ENCODE measurements around the gene VPS13D. TPM values are rescaled to one million over a fixed set of nuclear protein-coding genes. Genes with fewer than 3 reads are reported as not detected.
A peak's percentile ranks its signal among the peaks of the same experiment; 100 is the strongest.

VPS13D gene
- total and polyA plus RNA-seq, 3 donors from 2014 or later, result 51.9 to 125 (median 86.8) TPM

DNA sequence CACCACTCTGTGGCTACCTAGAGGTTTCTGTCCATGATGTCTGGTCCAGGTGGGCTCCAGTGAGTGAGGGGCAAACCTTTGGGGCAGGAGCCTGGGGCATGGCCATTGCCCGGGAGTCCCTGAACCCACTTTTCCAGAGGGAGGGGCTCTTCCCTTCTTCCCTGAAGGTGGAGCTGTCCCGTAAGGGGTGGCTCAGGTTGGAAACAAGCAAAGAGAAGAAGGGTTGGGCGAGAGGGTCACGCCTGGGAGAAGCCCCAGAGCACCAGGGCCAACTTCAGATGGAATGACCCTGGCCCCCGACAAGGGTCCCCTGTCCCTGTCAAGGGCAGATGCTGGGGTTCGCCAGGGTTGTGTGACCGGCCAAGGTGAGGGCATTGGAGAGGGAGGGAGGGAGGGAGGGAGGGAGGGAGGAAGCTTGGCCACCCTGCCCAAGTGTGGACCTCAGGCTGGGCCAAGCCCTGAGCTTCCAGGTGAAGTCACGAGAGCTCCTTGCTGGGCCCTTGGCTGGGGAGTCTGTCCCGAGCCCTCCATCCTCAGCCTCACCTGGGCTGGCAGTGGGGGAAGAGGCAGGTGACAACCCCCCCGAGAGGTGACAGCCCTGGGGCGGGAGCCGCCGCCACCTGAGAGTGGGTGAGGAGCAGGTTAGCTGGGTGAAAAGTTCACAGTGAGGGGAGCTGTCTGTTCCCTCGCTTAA lies 318.6 kb downstream of the VPS13D start:
- no peak for TF ChIP-seq POLR2A (IDR thresholded peaks at IDR 0.05)
- TF ChIP-seq, protein P1, sequence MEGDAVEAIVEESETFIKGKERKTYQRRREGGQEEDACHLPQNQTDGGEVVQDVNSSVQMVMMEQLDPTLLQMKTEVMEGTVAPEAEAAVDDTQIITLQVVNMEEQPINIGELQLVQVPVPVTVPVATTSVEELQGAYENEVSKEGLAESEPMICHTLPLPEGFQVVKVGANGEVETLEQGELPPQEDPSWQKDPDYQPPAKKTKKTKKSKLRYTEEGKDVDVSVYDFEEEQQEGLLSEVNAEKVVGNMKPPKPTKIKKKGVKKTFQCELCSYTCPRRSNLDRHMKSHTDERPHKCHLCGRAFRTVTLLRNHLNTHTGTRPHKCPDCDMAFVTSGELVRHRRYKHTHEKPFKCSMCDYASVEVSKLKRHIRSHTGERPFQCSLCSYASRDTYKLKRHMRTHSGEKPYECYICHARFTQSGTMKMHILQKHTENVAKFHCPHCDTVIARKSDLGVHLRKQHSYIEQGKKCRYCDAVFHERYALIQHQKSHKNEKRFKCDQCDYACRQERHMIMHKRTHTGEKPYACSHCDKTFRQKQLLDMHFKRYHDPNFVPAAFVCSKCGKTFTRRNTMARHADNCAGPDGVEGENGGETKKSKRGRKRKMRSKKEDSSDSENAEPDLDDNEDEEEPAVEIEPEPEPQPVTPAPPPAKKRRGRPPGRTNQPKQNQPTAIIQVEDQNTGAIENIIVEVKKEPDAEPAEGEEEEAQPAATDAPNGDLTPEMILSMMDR (IDR thresholded peaks at IDR 0.05), result no peak
- no peaks in the 10 kb centered on the region for H3K27me3 ChIP-seq
- intact Hi-C loops (cut with DNase I; ENCODE audit: low total_unique reads), result no loop called here
- H3K4me1 ChIP-seq, result peaks cover 14% of the 10 kb centered on the region
- H3K36me3 ChIP-seq (ENCODE audit: low read depth, missing control alignments), result no peaks in the 10 kb centered on the region
- no peak for DNase-seq
- peak overlapping the region; percentile 8 to 69 for H3K27ac ChIP-seq
- H3K4me3 ChIP-seq, result no peak overlapping the region
- WGBS, 2 donors, result 82 to 90% methylated on average over 10 to 14 of the region's 14 CpGs
- no peaks in the 10 kb centered on the region for H3K9me3 ChIP-seq

GRCh38 chr1:12548973-12549459 lies 319.2 kb downstream of the VPS13D start:
- peak; percentile 43 for DNase-seq
- Histone ChIP-seq H3K9me3 (no peaks in the 10 kb centered on the region), H3K4me3 (no peak overlapping the region), H3K27me3 (no peaks in the 10 kb centered on the region), H3K4me1 (peaks cover 14% of the 10 kb centered on the region), H3K36me3 (ENCODE audit: low read depth, missing control alignments) (no peaks in the 10 kb centered on the region), H3K27ac (peak overlapping the region; percentile 8 to 69)
- intact Hi-C loops (cut with DNase I; ENCODE audit: low total_unique reads), result no loop called here
- WGBS, 2 donors, result 45 to 54% methylated on average over 12 to 27 of the region's 27 CpGs
- TF ChIP-seq, protein P1 (IDR thresholded peaks at IDR 0.05), result no peak
- TF ChIP-seq POLR2A (IDR thresholded peaks at IDR 0.05), result no peak

DNA sequence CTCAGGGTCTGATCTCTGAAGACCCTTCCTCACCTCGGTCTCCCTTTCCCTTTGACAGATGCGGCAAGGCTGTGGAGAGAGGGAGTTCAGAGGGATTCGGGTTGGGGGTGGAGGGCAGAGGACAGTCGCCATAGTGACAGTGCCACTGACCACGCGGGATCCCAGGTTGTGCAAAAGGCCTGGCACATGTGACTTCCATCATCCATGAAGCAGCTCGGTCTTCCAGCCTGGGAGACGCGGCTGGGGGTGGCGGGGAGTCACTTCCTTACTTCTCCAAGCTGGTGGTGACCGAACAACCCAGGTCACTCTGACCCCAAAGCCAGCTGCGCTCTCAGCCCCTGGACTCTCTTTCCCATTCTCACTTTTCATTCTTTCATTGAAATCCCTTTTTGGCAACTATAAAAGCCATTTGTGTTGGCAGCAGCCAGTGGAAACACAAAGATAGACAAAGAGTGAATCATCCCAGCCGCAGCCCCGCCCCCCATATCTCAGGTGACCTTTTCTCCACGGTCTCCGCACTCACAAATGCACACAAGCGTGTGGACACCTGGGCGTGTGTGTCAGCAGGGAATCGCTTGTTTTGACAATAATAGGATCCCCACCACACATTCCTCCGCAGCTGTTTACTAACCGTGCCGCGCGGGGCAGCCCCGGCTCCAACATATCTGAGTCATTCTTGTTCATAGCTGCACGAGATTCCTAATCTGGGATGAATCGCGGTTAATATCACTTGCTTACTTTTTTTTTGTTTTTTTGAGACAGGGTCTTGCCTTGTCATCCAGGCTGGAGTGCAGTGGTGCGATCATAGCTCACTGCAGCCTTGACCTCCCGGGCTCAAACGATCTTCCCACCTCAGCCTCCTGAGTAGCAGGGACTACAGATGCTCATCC lies 319.9 kb downstream of the VPS13D start:
- 48 to 53% methylated on average over 31 of the region's 31 CpGs for WGBS, 2 donors
- H3K4me3 ChIP-seq, result no peak overlapping the region

GRCh38 chr1:12551584-12551983 lies 321.8 kb downstream of the VPS13D start:
- intact Hi-C loops (cut with DNase I; ENCODE audit: low total_unique reads), result no loop called here

More for the DNA sequence above, 319.9 kb downstream of the VPS13D start:
- peaks cover 17% of the 10 kb centered on the region for H3K4me1 ChIP-seq
- peak; percentile 70 for DNase-seq
- intact Hi-C loops (cut with DNase I; ENCODE audit: low total_unique reads), result no loop called here
- H3K27ac ChIP-seq, result peak overlapping the region; percentile 8 to 69
- H3K36me3 ChIP-seq (ENCODE audit: low read depth, missing control alignments), result no peaks in the 10 kb centered on the region
- TF ChIP-seq POLR2A (IDR thresholded peaks at IDR 0.05), result no peak
- TF ChIP-seq, protein P1 (IDR thresholded peaks at IDR 0.05), result no peak
- no peaks in the 10 kb centered on the region for H3K9me3 ChIP-seq
- no peaks in the 10 kb centered on the region for H3K27me3 ChIP-seq

More at GRCh38 chr1:12551584-12551983, 321.8 kb downstream of the VPS13D start:
- no peak for TF ChIP-seq POLR2A (IDR thresholded peaks at IDR 0.05)
- TF ChIP-seq, protein P1 (IDR thresholded peaks at IDR 0.05), result no peak
- no peak overlapping the region for H3K4me3 ChIP-seq
- no peaks in the 10 kb centered on the region for H3K36me3 ChIP-seq (ENCODE audit: low read depth, missing control alignments)
- H3K27me3 ChIP-seq, result no peaks in the 10 kb centered on the region
- no peaks in the 10 kb centered on the region for H3K9me3 ChIP-seq
- no peak overlapping the region for H3K27ac ChIP-seq
- DNase-seq, result no peak
- H3K4me1 ChIP-seq, result peaks cover 34% of the 10 kb centered on the region

Data from testis (tissue), 3 donors.